DLD1 (cell line): Measurements from ENCODE around the gene GALNT17.
"Not testable (repeated sequence)": the region's sequence is repeated elsewhere in the genome, so short reads cannot be mapped to it uniquely, and the experiment has no call there.

Source experiments
- in situ Hi-C: cut with HindIII; loops from 2 replicates; pipeline ENCODE4 v1.10.0; 2017; ENCODE audit warnings: low sequenced_read_pairs

GALNT17 gene

DNA sequence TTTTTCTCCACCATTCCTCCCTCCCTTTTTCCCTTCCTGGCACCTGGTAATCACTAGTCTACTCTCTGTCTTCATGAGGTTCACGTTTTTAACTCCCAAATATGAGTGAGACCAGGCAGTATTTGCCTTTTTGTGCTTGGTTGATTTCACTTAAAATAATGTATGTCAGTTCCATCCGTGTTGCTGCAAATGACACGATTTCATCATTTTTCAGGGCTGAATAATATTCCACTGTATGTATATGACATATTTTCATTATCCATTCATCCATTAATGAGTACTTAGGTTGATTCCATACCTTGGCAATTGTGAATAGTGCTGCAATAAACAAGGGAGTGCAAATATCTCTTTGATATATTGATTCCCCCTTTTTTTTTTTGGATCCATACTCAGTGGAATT is 25.8 kb downstream of the GALNT17 start:
- in situ Hi-C loops = no loop called here

DNA sequence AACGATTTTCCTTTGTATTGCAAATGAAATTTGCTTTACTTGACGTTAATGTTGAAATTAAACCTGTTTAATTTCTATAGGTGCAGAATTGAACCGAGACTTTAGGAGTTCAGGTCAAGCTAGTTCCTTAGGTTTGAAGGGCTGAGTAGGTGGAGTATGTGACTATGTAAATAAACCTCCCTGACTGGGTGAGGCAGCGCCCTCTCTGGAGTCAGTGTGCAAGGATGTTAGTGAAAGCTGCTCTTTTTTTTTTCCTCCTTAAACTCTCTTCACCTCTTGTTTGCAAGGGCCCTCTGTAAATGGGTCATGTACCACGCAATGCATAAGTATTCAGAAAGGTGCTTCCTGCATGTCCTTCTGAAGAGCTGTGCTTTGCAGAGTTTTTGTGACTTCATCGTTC is 33.8 kb downstream of the GALNT17 start:
- in situ Hi-C loops = no loop called here

- in situ Hi-C loops = no loop called here
Measured at GRCh38 chr7:71171476-71171875, 39.5 kb downstream of the GALNT17 start.

GRCh38 chr7:71173955-71174354 is 42.0 kb downstream of the GALNT17 start:
- in situ Hi-C loops = no loop called here

GRCh38 chr7:71182438-71182935 is 50.5 kb downstream of the GALNT17 start:
- in situ Hi-C loops = no loop called here

GRCh38 chr7:71184136-71184535 is 52.2 kb downstream of the GALNT17 start:
- in situ Hi-C loops = no loop called here

- in situ Hi-C loops = no loop called here
Measured at GRCh38 chr7:71184609-71185008, 52.7 kb downstream of the GALNT17 start.

DNA sequence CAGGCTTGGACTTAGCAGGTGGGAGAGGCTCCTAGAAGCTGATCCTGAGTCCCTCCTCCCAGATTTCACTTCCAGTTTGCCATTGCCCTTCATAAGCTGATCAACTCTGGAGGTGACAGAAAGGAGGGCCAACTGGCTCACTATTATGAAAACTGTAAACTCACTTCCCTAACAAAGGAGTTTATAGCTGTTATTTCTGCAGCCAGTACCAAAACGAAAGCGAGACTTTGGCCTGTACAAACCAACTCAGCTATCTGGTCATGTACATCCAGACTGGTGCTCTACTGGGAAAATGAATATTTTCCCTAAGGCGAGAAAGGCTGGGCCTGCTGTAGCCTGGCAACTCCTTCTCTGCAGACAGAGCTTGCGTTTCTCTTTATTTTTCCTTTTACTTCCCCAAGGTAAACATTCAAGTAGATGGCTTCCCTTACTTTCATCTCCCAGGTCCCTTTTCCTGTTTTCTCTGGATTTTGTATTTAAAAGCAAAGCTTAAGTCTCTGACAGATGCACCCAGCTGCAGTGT is 54.7 kb downstream of the GALNT17 start:
- in situ Hi-C loops = no loop called here

DNA sequence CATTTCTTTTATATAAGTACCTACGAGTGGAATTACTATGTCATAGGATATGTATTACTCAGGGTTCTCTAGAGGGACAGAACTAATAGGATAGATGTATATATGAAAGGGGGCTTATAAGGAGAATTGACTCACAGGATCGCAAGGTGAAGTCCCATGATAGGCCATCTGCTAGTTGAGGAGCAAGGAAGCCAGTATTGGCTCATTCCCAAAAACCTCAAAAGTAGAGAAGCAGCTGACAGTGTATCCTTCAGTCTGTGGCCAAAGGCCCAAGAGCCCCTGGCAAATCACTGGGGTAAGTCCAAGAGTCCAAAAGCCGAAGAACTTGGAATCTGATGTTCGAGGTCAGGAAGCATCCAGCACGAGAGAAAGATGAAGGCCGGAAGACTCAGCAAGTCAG is 59.8 kb downstream of the GALNT17 start:
- in situ Hi-C loops = no loop called here

- in situ Hi-C loops = no loop called here
Measured at GRCh38 chr7:71193099-71193810, 61.3 kb downstream of the GALNT17 start.

DNA sequence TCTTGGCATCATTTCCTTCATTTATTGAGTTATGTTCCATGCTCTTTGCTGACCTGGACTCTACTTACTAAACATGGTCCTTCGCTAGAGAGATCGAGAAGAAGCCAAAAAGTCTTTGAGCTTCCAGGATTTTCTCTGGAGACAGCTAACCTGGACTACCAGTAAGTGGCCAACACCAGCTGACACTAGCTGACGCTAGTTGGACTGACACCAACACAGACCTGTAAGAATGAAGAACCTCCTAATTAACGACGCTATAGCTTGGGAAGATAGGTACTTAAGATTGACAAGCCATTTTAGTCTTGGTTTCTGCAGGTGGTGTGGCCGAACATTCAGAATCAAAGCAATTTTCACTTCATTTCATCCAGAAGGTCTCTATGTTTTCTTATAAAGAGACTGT is 66.4 kb downstream of the GALNT17 start:
- in situ Hi-C loops = no loop called here

DNA sequence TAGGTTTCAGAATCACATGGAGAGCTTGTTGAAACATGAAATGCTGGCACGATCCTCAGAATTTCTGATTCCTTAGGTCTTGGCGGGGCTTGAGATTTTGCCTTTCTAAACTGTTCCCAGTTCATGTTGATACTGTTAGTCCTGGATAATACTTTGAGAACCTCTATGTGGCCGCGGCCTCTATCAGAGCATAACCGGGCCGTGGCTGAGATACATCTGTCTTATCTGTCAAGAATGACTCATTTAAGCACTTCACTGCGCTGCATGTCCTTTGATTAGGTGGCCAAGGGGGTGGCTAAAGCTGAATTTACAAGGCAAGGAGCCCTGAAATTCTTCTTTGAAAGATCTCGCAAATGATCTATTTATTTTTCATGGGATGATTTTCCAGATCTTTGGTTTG is 66.9 kb downstream of the GALNT17 start:
- in situ Hi-C loops = no loop called here

DNA sequence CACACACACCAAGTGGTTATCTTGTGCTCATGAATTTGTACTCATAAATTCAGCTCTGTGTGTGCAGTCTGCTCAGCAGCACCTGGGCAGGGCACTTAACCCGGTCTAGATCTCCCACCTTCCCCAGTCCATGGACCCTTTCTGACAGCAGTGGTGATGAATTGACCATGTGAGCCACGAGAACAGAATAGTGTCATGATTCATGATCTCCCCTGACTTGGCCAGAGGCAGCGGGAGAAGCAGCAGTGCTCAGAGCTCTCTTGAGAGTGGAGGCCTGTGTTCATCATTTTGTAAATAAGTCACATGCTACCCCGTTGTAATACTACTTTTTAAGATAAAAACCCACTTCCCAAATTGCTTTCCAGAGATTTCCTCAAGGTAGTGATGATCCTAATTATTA is 74.2 kb downstream of the GALNT17 start:
- in situ Hi-C loops = no loop called here

DNA sequence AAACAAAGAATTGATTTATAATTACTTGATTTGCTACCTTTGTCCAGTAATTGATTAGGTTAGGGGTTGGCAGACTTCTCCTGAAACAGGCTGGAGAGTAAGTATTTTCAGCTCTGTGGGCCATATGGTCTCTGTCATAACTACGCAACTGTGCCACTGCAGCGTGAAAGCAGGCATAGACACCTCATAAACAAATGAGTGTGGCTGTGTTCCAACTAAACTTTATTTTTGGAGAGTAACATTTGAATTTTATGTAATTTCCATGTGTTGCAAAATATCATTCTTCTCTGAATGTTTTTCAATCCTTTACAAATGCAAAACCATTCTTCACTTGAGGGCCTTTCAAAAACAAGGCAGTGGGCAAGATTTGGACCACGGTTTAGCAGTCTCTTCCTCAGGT is 76.9 kb downstream of the GALNT17 start:
- in situ Hi-C loops = no loop called here

GRCh38 chr7:71209484-71209883 is 77.5 kb downstream of the GALNT17 start:
- in situ Hi-C loops = not testable (repeated sequence)

DNA sequence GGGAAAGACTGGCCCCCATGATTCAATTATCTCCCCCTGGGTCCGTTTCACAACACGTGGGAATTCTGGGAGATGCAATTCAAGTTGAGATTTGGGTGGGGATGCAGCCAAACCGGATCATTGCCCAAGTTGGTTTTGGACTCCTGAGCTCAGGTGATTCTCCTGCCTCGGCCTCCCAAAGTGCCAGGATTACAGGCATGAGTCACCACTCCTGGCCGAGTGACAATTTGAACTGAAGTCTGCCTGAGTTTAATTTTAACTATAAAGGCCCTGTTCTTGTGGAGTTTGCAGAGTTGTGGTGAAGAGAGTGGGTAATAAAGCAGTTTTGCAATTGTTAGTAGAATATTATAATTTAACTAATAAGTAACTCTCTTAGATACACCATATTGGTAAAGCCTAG is 78.3 kb downstream of the GALNT17 start:
- in situ Hi-C loops = no loop called here

DNA sequence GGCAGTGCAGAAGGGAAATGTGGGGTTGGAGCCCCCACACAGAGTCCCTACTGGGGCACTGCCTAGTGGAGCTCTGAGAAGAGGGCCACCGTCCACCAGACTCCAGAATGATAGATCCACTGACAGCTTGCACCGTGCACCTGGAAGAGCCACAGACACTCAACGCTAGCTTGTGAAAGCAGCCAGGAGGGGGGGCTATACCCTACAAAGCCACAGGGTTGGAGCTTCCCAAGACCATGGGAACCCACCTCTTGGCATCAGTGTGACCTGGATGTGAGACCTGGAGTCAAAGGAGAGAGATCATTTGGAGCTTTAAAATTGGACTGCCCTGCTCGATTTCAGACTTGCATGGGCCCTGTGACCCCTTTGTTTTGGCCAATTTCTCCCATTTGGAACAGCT is 80.5 kb downstream of the GALNT17 start:
- in situ Hi-C loops = not testable (repeated sequence)

DNA sequence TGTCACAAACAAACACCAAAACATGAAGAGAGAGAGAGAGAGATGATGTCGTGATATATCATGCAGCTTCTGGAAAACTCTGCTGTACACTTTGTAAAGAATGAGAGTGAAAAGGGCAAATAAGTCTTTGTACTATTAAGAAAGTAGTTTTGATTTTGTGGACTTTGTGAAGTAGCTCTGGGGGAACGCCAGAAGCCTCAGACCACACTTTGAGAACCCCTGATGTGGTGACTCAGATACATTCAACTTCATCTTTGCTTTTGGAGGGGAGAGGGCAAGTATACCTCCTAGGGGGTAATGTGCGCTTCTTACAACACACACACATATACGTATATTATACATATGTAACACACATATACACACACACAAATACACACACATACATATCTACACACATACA is 84.3 kb downstream of the GALNT17 start:
- in situ Hi-C loops = no loop called here

GRCh38 chr7:71220210-71220695 is 88.3 kb downstream of the GALNT17 start:
- in situ Hi-C loops = no loop called here

DNA sequence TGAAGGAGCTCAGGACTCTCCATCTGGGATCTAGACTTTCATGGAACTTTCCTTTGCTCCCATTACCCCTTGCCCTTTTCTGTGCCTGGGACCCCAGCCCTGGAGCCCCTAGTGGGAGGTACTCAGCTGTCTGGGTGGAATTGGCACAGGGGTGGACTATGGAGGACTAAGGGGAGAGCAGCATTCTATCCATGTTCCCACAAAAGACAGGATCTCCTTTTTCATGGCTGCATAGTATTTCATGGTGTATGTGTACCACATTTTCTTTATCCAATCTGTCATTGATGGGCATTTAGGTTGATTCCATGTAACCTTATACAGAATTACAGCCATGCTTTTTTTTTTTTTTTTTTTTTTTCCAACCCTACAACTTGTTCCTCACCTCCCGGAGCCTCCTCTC is 89.1 kb downstream of the GALNT17 start:
- in situ Hi-C loops = no loop called here

- in situ Hi-C loops = no loop called here
Measured at GRCh38 chr7:71221549-71221948, 89.6 kb downstream of the GALNT17 start.

GRCh38 chr7:71227126-71227525 is 95.2 kb downstream of the GALNT17 start:
- in situ Hi-C loops = no loop called here

- in situ Hi-C loops = no loop called here
Measured at GRCh38 chr7:71229148-71229547, 97.2 kb downstream of the GALNT17 start.
